C4-2B (cell line): ENCODE measurements around the gene LRRC75A.
A peak's percentile ranks its signal among the peaks of the same experiment; 100 is the strongest.
"Not testable (repeated sequence)": the region's sequence is repeated elsewhere in the genome, so short reads cannot be mapped to it uniquely, and the experiment has no call there.

Experiments used
- CTCF ChIP-seq: fragments of 450-650 bp; conservative IDR thresholded peaks from 2 replicates; pipeline ENCODE4 v1.5.1; 2017; ENCODE audit warnings: mild to moderate bottlenecking
- ZFX ChIP-seq: fragments of 450-650 bp; IDR thresholded peaks from 2 replicates; pipeline ENCODE4 v1.6.1; 2017

- peak; percentile 10 for TF ChIP-seq CTCF
- TF ChIP-seq ZFX: not testable (repeated sequence)
Observed at GRCh38 chr17:16525556-16525955, 33.6 kb upstream of the LRRC75A start.
